Gastroesophageal sphincter (tissue), 4 donors: ENCODE results near the gene WDR93. TPM values are rescaled to one million over a fixed set of nuclear protein-coding genes. Genes with fewer than 3 reads are reported as not detected.

Experiments
- ATAC-seq: fragments of 150-250 bp; one replicate; pipeline ENCODE4 v1.9.1; 2016; ENCODE audit warnings: mild to moderate bottlenecking, moderate library complexity
- H3K27ac ChIP-seq, 4 donors: fragments of 200-600 bp; sonication (generic) in 3 of 4; 1 replicate in 3 of 4; 2 replicates in 1 of 4; pipeline ENCODE4 v1.5.1; 2016 to 2019
- H3K27me3 ChIP-seq: fragments of 200-600 bp; sonication (generic); one replicate; pipeline ENCODE4 v1.5.1; 2019
- H3K36me3 ChIP-seq, 2 donors: fragments of 200-600 bp; sonication (generic); one replicate each; pipeline ENCODE4 v1.5.1; 2019; ENCODE audit warnings: control low read depth in 1 of 2
- H3K4me1 ChIP-seq, 3 donors: fragments of 200-600 bp; sonication (generic); 1 replicate in 2 of 3; 2 replicates in 1 of 3; pipeline ENCODE4 v1.5.1; 2016 to 2019; ENCODE audit warnings: control low read depth in 2 of 3
- H3K4me3 ChIP-seq, 2 donors: fragments of 200-600 bp; sonication (generic); one replicate each; pipeline ENCODE4 v1.5.1; 2019; ENCODE audit warnings: mild to moderate bottlenecking in 1 of 2, moderate library complexity in 1 of 2
- H3K9me3 ChIP-seq, 3 donors: fragments of 200-600 bp; sonication (generic); one replicate each; pipeline ENCODE4 v1.5.1; 2017 to 2019; ENCODE audit warnings: control low read depth in 2 of 3
- CTCF ChIP-seq, 4 experiments: fragments of 200-600 bp in 2 of 4; fragments of 450-650 bp in 2 of 4; sonication (generic) in 1 of 4; IDR thresholded peaks; one replicate each; pipeline ENCODE4 v1.5.1; 2017 to 2019; ENCODE audit warnings: antibody characterized with exemption in 4 of 4, mild to moderate bottlenecking in 2 of 4, moderate library complexity in 2 of 4
- EP300 ChIP-seq: sonication (generic); formaldehyde crosslinking; IDR thresholded peaks from one replicate; pipeline ENCODE4 v1.6.1; 2017; ENCODE audit warnings: antibody characterized with exemption, mild to moderate bottlenecking
- POLR2A ChIP-seq, 2 donors: fragments of 450-650 bp; IDR thresholded peaks; one replicate each; pipeline ENCODE4 v1.6.1; 2017; ENCODE audit warnings: antibody characterized with exemption in 2 of 2, mild to moderate bottlenecking in 2 of 2, moderate library complexity in 1 of 2
- POLR2AphosphoS5 ChIP-seq: sonication (generic); formaldehyde crosslinking; IDR thresholded peaks from one replicate; pipeline ENCODE4 v1.6.1; 2017; ENCODE audit warnings: antibody characterized with exemption
- WGBS, 2 donors: methylation state at CpG; one replicate each; pipeline ENCODE4 v1.1.5; 2018; ENCODE audit warnings: low coverage in 1 of 2; 5-methylcytosine and 5-hydroxymethylcytosine counted together
- small RNA-seq, 4 donors: library from RNA; depleted of rRNA; stranded (forward); fragments of <200 nt; gene quantifications; one replicate each; pipeline ENCODE3, GENCODE V24; 2016
- total RNA-seq, 4 donors: library from RNA; depleted of rRNA; stranded (reverse); fragments of >200 nt; gene quantifications; one replicate each; pipeline ENCODE4 v1.1.0, GENCODE V29; 2016

The WDR93 gene
- total RNA-seq, 4 donors from 2014 or later = 0.15 TPM; not detected in 3

- peaks cover 0 to 8% (median 0%) of the 10 kb centered on the region in 3 donors for H3K9me3 ChIP-seq
- no peaks in the 10 kb centered on the region for H3K4me1 ChIP-seq
- H3K36me3 ChIP-seq = no peaks in the 10 kb centered on the region
- 70 to 83% methylated on average over 8 of the region's 10 CpGs for WGBS, 2 donors
- H3K27me3 ChIP-seq = no peaks in the 10 kb centered on the region
- TF ChIP-seq POLR2A (IDR thresholded peaks at IDR 0.05) = no peak
- no peak for TF ChIP-seq CTCF (IDR thresholded peaks at IDR 0.05)
- no peak for TF ChIP-seq EP300
- no peak for TF ChIP-seq POLR2AphosphoS5
- ATAC-seq = no peak
- H3K4me3 ChIP-seq = no peak overlapping the region
- H3K27ac ChIP-seq = no peak overlapping the region
Observed at GRCh38 chr15:89790206-89790605, 99.6 kb downstream of the WDR93 start.

GRCh38 chr15:89790661-89791060, 100.0 kb downstream of the WDR93 start:
- H3K9me3 ChIP-seq = peaks cover 0 to 8% (median 0%) of the 10 kb centered on the region in 3 donors
- ATAC-seq = no peak
- no peak overlapping the region for H3K4me3 ChIP-seq
- no peaks in the 10 kb centered on the region for H3K27me3 ChIP-seq
- H3K4me1 ChIP-seq = no peaks in the 10 kb centered on the region
- TF ChIP-seq POLR2AphosphoS5 (no peak), CTCF (IDR thresholded peaks at IDR 0.05) (no peak), EP300 (no peak), POLR2A (IDR thresholded peaks at IDR 0.05) (no peak)
- no peaks in the 10 kb centered on the region for H3K36me3 ChIP-seq
- H3K27ac ChIP-seq = no peak overlapping the region
- WGBS, 2 donors = 91 to 100% methylated on average over 3 to 15 of the region's 16 CpGs

GRCh38 chr15:89792106-89792805, 101.6 kb downstream of the WDR93 start:
- H3K4me1 ChIP-seq = no peaks in the 10 kb centered on the region
- no peak for TF ChIP-seq POLR2A (IDR thresholded peaks at IDR 0.05)
- no peak for TF ChIP-seq EP300
- TF ChIP-seq CTCF (IDR thresholded peaks at IDR 0.05) = no peak
- no peak for TF ChIP-seq POLR2AphosphoS5
- H3K4me3 ChIP-seq = no peak overlapping the region
- ATAC-seq = no peak
- 91 to 93% methylated on average over 6 to 10 of the region's 22 CpGs for WGBS, 2 donors
- peaks cover 0 to 12% (median 2%) of the 10 kb centered on the region in 3 donors for H3K9me3 ChIP-seq
- no peaks in the 10 kb centered on the region for H3K27me3 ChIP-seq
- no peaks in the 10 kb centered on the region for H3K36me3 ChIP-seq
- H3K27ac ChIP-seq = no peak overlapping the region

Small RNA genes lying within 50 kb of the gene (small RNA-seq; reads per million reads assigned to genes)
- gene RNU6-132P = 0 reads per million in 4 donors

Other genes with a start within 250 kb of the WDR93 start
- gene RHCG, start 194.2 kb upstream of the WDR93 start, total RNA-seq = 100 to 1,000 TPM in 1 of 4 donors, 10 to 100 TPM in 1, 1 to 10 TPM in 2; 1.5 to 140 (median 8.4) TPM
- 1 to 10 TPM in 1 of 4 donors, not detected in 3; 1.2 TPM for gene TICRR, start 115.3 kb upstream of the WDR93 start, total RNA-seq
- gene KIF7, start 35.3 kb upstream of the WDR93 start, total RNA-seq = 10 to 100 TPM; 17.0 to 26.3 (median 18.3) TPM
- gene PLIN1, start 11.4 kb upstream of the WDR93 start, total RNA-seq = 10 to 100 TPM in 1 of 4 donors, 1 to 10 TPM in 3; 1.2 to 22.2 (median 2.5) TPM
- 10 to 100 TPM; 11.6 to 17.6 (median 16.4) TPM for gene PEX11A, start 57 bp upstream of the WDR93 start, total RNA-seq
- gene MESP1, start 60.4 kb downstream of the WDR93 start, total RNA-seq = 1 to 10 TPM in 1 of 4 donors, under 1 TPM in 3; 0.15 to 2.0 (median 0.60) TPM
- gene MESP2, start 85.5 kb downstream of the WDR93 start, total RNA-seq = not detected
- 10 to 100 TPM in 3 of 4 donors, 1 to 10 TPM in 1; 2.3 to 24.4 (median 15.9) TPM for gene ANPEP, start 124.0 kb downstream of the WDR93 start, total RNA-seq
- 10 to 100 TPM; 38.9 to 60.2 (median 46.2) TPM for gene AP3S2, start 203.2 kb downstream of the WDR93 start, total RNA-seq
- gene ARPIN, start 222.1 kb downstream of the WDR93 start, total RNA-seq = 10 to 100 TPM; 20.9 to 25.4 (median 24.3) TPM